Measurements from ENCODE around the gene ATP1A4.

DNA sequence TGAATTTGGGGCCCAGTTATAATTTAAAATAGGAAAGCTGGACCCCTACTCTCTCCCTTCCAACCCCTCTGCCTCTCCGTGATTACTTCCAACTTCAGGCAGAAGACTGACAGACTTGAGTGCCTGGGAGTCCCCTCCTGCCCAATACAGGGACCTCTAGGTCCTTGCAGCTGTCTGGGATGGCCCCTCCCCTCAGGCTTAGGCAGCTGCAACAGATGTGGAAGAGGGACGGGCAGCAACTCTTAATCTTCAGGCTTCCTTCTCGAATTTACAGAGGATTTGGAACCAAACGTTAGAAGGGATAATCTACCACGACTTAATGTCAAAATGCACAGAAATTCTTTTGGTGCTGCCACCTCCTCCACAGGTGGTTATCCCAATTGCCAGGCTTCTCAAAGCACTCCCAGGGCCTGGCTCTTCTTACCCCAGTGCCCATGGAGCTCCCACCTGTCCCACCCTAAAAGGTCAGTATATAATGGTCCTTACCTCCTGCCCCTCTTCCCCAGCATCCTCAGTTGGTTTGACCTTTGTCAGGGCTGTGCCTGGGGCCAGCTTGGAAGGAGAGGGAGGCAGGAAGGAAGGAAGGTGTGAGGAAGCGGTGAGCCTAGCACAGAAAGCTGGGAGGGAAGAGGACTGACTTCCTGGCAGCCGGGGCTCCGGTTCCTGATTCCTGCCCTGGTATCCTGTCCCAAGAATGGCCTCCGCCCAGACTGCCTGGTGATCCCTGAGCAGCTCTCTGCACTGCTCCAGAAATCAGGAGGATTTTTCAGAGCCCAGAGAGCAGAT lies 56.6 kb downstream of the ATP1A4 start:
- no peak for TF ChIP-seq EZH2 (IDR thresholded peaks at IDR 0.05; ENCODE audit: insufficient read depth, poor library complexity, severe bottlenecking)
- TF ChIP-seq EZH2phosphoT487 (IDR thresholded peaks at IDR 0.05; ENCODE audit: insufficient read depth, low read depth), result no peak
